GM23338 (cell line): ENCODE results near the gene CIB1. TPM values are rescaled to one million over a fixed set of nuclear protein-coding genes. Genes with fewer than 3 reads are reported as not detected.

ENCODE experiments used
- ZNF462 ChIP-seq: fragments of 250-450 bp; sonication (Bioruptor Pico); IDR thresholded peaks from 2 replicates; pipeline ENCODE4 v1.5.0; 2020; ENCODE audit warnings: mild to moderate bottlenecking, moderate library complexity
- polyA plus RNA-seq: library from polyadenylated mRNA; unstranded; fragments of >200 nt; fragmentation: Nextera tagmentation; extraction: Ambion mirVana; gene quantifications from 2 replicates; pipeline ENCODE4 v1.2.1, GENCODE V29; 2016
- small RNA-seq: library from RNA; depleted of rRNA; stranded (forward); fragments of <200 nt; gene quantifications from one replicate; pipeline ENCODE3, GENCODE V24; 2014; ENCODE audit warnings: low replicate concordance
- total RNA-seq: library from RNA; depleted of rRNA; stranded (reverse); fragments of >200 nt; shearing (Covaris generic); gene quantifications from 2 replicates; pipeline ENCODE4 v1.2.3, GENCODE V29; 2014; rRNA removed

Gene CIB1
- total and polyA plus RNA-seq, 2 experiments from 2014 or later = 9.8 to 35.9 TPM

GRCh38 chr15:90181776-90182175 is 52.0 kb downstream of the CIB1 start (continued):
- no peak for TF ChIP-seq ZNF462 (CRISPR knock-in tag)

Small RNAs within 50 kb of the gene (small RNA-seq; reads per million reads assigned to genes)
- gene AC091167.3 = not detected

Other genes starting within 250 kb of the CIB1 start
- 16.7 and 18.2 TPM in 2 replicates for gene ZNF710, start 232.6 kb downstream of the CIB1 start, total RNA-seq
- 15.9 and 16.0 TPM in 2 replicates for gene ZNF710, start 232.6 kb downstream of the CIB1 start, polyA plus RNA-seq
- gene IDH2, start 131.5 kb downstream of the CIB1 start, total RNA-seq = 63.6 and 64.0 TPM in 2 replicates
- gene IDH2, start 131.5 kb downstream of the CIB1 start, polyA plus RNA-seq = 54.9 and 58.1 TPM in 2 replicates
- 41.2 and 48.2 TPM in 2 replicates for gene SEMA4B, start 32.6 kb downstream of the CIB1 start, total RNA-seq
- 16.7 and 19.5 TPM in 2 replicates for gene SEMA4B, start 32.6 kb downstream of the CIB1 start, polyA plus RNA-seq
- 1.2 and 3.8 TPM in 2 replicates for gene GDPGP1, start 268 bp upstream of the CIB1 start, total RNA-seq
- 0.52 and 0.61 TPM in 2 replicates for gene GDPGP1, start 268 bp upstream of the CIB1 start, polyA plus RNA-seq
- not detected in 2 replicates for gene TTLL13, start 15.6 kb upstream of the CIB1 start, total RNA-seq
- gene TTLL13, start 15.6 kb upstream of the CIB1 start, polyA plus RNA-seq = not detected in 2 replicates
- 92.2 and 131 TPM in 2 replicates for gene NGRN, start 31.7 kb upstream of the CIB1 start, total RNA-seq
- gene NGRN, start 31.7 kb upstream of the CIB1 start, polyA plus RNA-seq = 79.2 and 88.9 TPM in 2 replicates
- gene ZNF774, start 118.3 kb upstream of the CIB1 start, total RNA-seq = 1.5 and 1.8 TPM in 2 replicates
- 0.45 and 0.54 TPM in 2 replicates for gene ZNF774, start 118.3 kb upstream of the CIB1 start, polyA plus RNA-seq
- 136 and 159 TPM in 2 replicates for gene IQGAP1, start 154.3 kb upstream of the CIB1 start, total RNA-seq
- 92.7 and 92.9 TPM in 2 replicates for gene IQGAP1, start 154.3 kb upstream of the CIB1 start, polyA plus RNA-seq